ENCODE results near the gene LRRN4CL.
A peak's percentile ranks its signal among the peaks of the same experiment; 100 is the strongest.
"Not testable (repeated sequence)": the region's sequence is repeated elsewhere in the genome, so short reads cannot be mapped to it uniquely, and the experiment has no call there.

Gene LRRN4CL

GRCh38 chr11:62675415-62675814 lies 13.9 kb downstream of the LRRN4CL start:
- not testable (repeated sequence) for DNase-seq (ENCODE audit: low spot score)

- DNase-seq (ENCODE audit: low spot score), result no peak
These were observed 16.2 kb downstream of the LRRN4CL start for GRCh38 chr11:62673196-62673525.

GRCh38 chr11:62671608-62672389 lies 17.5 kb downstream of the LRRN4CL start, which contains the start of the genes LBHD1 and UQCC3:
Gene LBHD1, minus strand, starts transcription at chr11:62672267. Its CDS starts 2,236 bp downstream, at chr11:62670031.
Gene UQCC3, plus strand, starts transcription at chr11:62671673. Its CDS starts 73 bp downstream, at chr11:62671746.
- DNase-seq (ENCODE audit: low spot score), result peak; percentile 81

GRCh38 chr11:62671236-62671607 lies 18.1 kb downstream of the LRRN4CL start:
- no peak for DNase-seq (ENCODE audit: low spot score)

GRCh38 chr11:62669420-62670161 lies 19.7 kb downstream of the LRRN4CL start:
- no peak for DNase-seq (ENCODE audit: low spot score)

- no peak for DNase-seq (ENCODE audit: low spot score)
These were observed 21.9 kb downstream of the LRRN4CL start for GRCh38 chr11:62667460-62667859.

- no peak for DNase-seq (ENCODE audit: low spot score)
These were observed 22.9 kb downstream of the LRRN4CL start for GRCh38 chr11:62666259-62666926.

- DNase-seq (ENCODE audit: low spot score), result peak; percentile 72
These were observed 23.6 kb downstream of the LRRN4CL start for GRCh38 chr11:62665599-62666258.

GRCh38 chr11:62665075-62665598 lies 24.2 kb downstream of the LRRN4CL start, which contains the start of the genes C11orf98 and CSKMT:
Gene C11orf98, minus strand, starts transcription at chr11:62665210. Its CDS starts 41 bp downstream, at chr11:62665169.
Gene CSKMT, plus strand, starts transcription at chr11:62665312. Its CDS starts 568 bp downstream, at chr11:62665880.
- DNase-seq (ENCODE audit: low spot score), result peak; percentile 96

- DNase-seq (ENCODE audit: low spot score), result peak; percentile 50
These were observed 24.8 kb downstream of the LRRN4CL start for GRCh38 chr11:62664405-62665074.

GRCh38 chr11:62656796-62657429 lies 32.4 kb downstream of the LRRN4CL start:
- no peak for DNase-seq (ENCODE audit: low spot score)

- no peak for DNase-seq (ENCODE audit: low spot score)
These were observed 35.0 kb downstream of the LRRN4CL start for GRCh38 chr11:62654297-62654696.

GRCh38 chr11:62652161-62653006 lies 36.9 kb downstream of the LRRN4CL start:
- peak; percentile 75 for DNase-seq (ENCODE audit: low spot score)

- DNase-seq (ENCODE audit: low spot score), result not testable (repeated sequence)
These were observed 39.0 kb downstream of the LRRN4CL start for GRCh38 chr11:62650283-62650682.

- DNase-seq (ENCODE audit: low spot score), result no peak
These were observed 39.8 kb downstream of the LRRN4CL start for GRCh38 chr11:62649486-62649885.

- no peak for DNase-seq (ENCODE audit: low spot score)
These were observed 40.4 kb downstream of the LRRN4CL start for GRCh38 chr11:62648967-62649364.

- DNase-seq (ENCODE audit: low spot score), result no peak
These were observed 41.0 kb downstream of the LRRN4CL start for GRCh38 chr11:62648185-62648966.

- DNase-seq (ENCODE audit: low spot score), result no peak
These were observed 41.7 kb downstream of the LRRN4CL start for GRCh38 chr11:62647609-62648005.
